T-helper 2 cell treated with Interferon-gamma antibody and Interleukin-4, amounts not matched to agents 5 μg/mL and 100 μg/mL, for 36 hours (primary cell): ENCODE data around the gene GPSM1.

Experiments
- DNase-seq: peaks from one replicate; pipeline ENCODE4 v3.0.0; 2021; ENCODE audit warnings: low spot score
- H3K27ac Mint-ChIP-seq: one replicate; pipeline ENCODE4 v1.8.0; 2021; ENCODE audit warnings: mild to moderate bottlenecking, mixed read lengths
- H3K27me3 Mint-ChIP-seq: one replicate; pipeline ENCODE4 v1.8.0; 2021; ENCODE audit warnings: low read depth, mixed read lengths
- H3K36me3 Mint-ChIP-seq: one replicate; pipeline ENCODE4 v1.8.0; 2021; ENCODE audit warnings: low read depth, mixed read lengths
- H3K4me1 Mint-ChIP-seq: one replicate; pipeline ENCODE4 v1.8.0; 2021; ENCODE audit warnings: low read depth, mixed read lengths
- H3K4me3 Mint-ChIP-seq: one replicate; pipeline ENCODE4 v1.8.0; 2022; ENCODE audit warnings: mild to moderate bottlenecking, moderate library complexity, mixed read lengths
- H3K9me3 Mint-ChIP-seq: one replicate; pipeline ENCODE4 v1.8.0; 2021; ENCODE audit warnings: mixed read lengths

GPSM1 gene

GRCh38 chr9:136323371-136323789 lies 4.0 kb upstream of the GPSM1 start:
- Mint-ChIP-seq H3K27me3 (no peaks in the 10 kb centered on the region), H3K4me1 (no peaks in the 10 kb centered on the region), H3K27ac (no peak overlapping the region), H3K4me3 (no peak overlapping the region), H3K36me3 (no peaks in the 10 kb centered on the region), H3K9me3 (no peaks in the 10 kb centered on the region)
- no peak for DNase-seq

- Mint-ChIP-seq H3K27me3 (no peaks in the 10 kb centered on the region), H3K4me3 (no peak overlapping the region), H3K36me3 (no peaks in the 10 kb centered on the region), H3K4me1 (peaks cover 3% of the 10 kb centered on the region), H3K9me3 (no peaks in the 10 kb centered on the region), H3K27ac (no peak overlapping the region)
- DNase-seq, result no peak
These were observed 2.6 kb upstream of the GPSM1 start for GRCh38 chr9:136324501-136325300.

GRCh38 chr9:136325358-136325757 lies 2.0 kb upstream of the GPSM1 start:
- Mint-ChIP-seq H3K27ac (no peak overlapping the region), H3K4me3 (no peak overlapping the region), H3K9me3 (no peaks in the 10 kb centered on the region), H3K36me3 (no peaks in the 10 kb centered on the region), H3K4me1 (peaks cover 3% of the 10 kb centered on the region), H3K27me3 (no peaks in the 10 kb centered on the region)
- no peak for DNase-seq

- no peaks in the 10 kb centered on the region for H3K9me3 Mint-ChIP-seq
- no peak for DNase-seq
- no peak overlapping the region for H3K27ac Mint-ChIP-seq
- no peak overlapping the region for H3K4me3 Mint-ChIP-seq
- H3K4me1 Mint-ChIP-seq, result peaks cover 3% of the 10 kb centered on the region
- H3K36me3 Mint-ChIP-seq, result no peaks in the 10 kb centered on the region
- no peaks in the 10 kb centered on the region for H3K27me3 Mint-ChIP-seq
These were observed 1.1 kb upstream of the GPSM1 start for GRCh38 chr9:136326061-136326760.

GRCh38 chr9:136326761-136327303 lies 507 bp upstream of the GPSM1 start:
- H3K4me1 Mint-ChIP-seq, result peaks cover 3% of the 10 kb centered on the region
- H3K9me3 Mint-ChIP-seq, result no peaks in the 10 kb centered on the region
- no peak overlapping the region for H3K27ac Mint-ChIP-seq
- H3K27me3 Mint-ChIP-seq, result no peaks in the 10 kb centered on the region
- DNase-seq, result no peak
- H3K4me3 Mint-ChIP-seq, result peak overlapping the region; percentile 68
- no peaks in the 10 kb centered on the region for H3K36me3 Mint-ChIP-seq

- Mint-ChIP-seq H3K9me3 (no peaks in the 10 kb centered on the region), H3K27ac (no peak overlapping the region), H3K27me3 (no peaks in the 10 kb centered on the region), H3K36me3 (no peaks in the 10 kb centered on the region), H3K4me3 (peak overlapping the region; percentile 24), H3K4me1 (peaks cover 3% of the 10 kb centered on the region)
- no peak for DNase-seq
These were observed 777 bp downstream of the GPSM1 start for GRCh38 chr9:136328011-136328621.

- DNase-seq, result no peak
- no peak overlapping the region for H3K27ac Mint-ChIP-seq
- H3K4me1 Mint-ChIP-seq, result peaks cover 3% of the 10 kb centered on the region
- peak overlapping the region; percentile 52 for H3K4me3 Mint-ChIP-seq
- no peaks in the 10 kb centered on the region for H3K9me3 Mint-ChIP-seq
- H3K36me3 Mint-ChIP-seq, result no peaks in the 10 kb centered on the region
- no peaks in the 10 kb centered on the region for H3K27me3 Mint-ChIP-seq
These were observed 1.3 kb downstream of the GPSM1 start for GRCh38 chr9:136328622-136329041.

GRCh38 chr9:136329211-136329627 lies 1.9 kb downstream of the GPSM1 start:
- Mint-ChIP-seq H3K9me3 (no peaks in the 10 kb centered on the region), H3K36me3 (no peaks in the 10 kb centered on the region), H3K4me3 (no peak overlapping the region), H3K27ac (no peak overlapping the region), H3K4me1 (peaks cover 3% of the 10 kb centered on the region), H3K27me3 (no peaks in the 10 kb centered on the region)
- no peak for DNase-seq

- DNase-seq, result no peak
- no peak overlapping the region for H3K27ac Mint-ChIP-seq
- no peaks in the 10 kb centered on the region for H3K36me3 Mint-ChIP-seq
- no peaks in the 10 kb centered on the region for H3K9me3 Mint-ChIP-seq
- peaks cover 3% of the 10 kb centered on the region for H3K4me1 Mint-ChIP-seq
- H3K27me3 Mint-ChIP-seq, result no peaks in the 10 kb centered on the region
- H3K4me3 Mint-ChIP-seq, result no peak overlapping the region
These were observed 2.5 kb downstream of the GPSM1 start for GRCh38 chr9:136329636-136330405.

- DNase-seq, result no peak
- Mint-ChIP-seq H3K36me3 (no peaks in the 10 kb centered on the region), H3K4me3 (no peak overlapping the region), H3K27me3 (no peaks in the 10 kb centered on the region), H3K27ac (no peak overlapping the region), H3K9me3 (no peaks in the 10 kb centered on the region), H3K4me1 (peaks cover 3% of the 10 kb centered on the region)
These were observed 3.2 kb downstream of the GPSM1 start for GRCh38 chr9:136330406-136330990.

- H3K27ac Mint-ChIP-seq, result no peak overlapping the region
- no peak for DNase-seq
- H3K4me1 Mint-ChIP-seq, result peaks cover 3% of the 10 kb centered on the region
- no peaks in the 10 kb centered on the region for H3K36me3 Mint-ChIP-seq
- no peak overlapping the region for H3K4me3 Mint-ChIP-seq
- H3K27me3 Mint-ChIP-seq, result no peaks in the 10 kb centered on the region
- H3K9me3 Mint-ChIP-seq, result no peaks in the 10 kb centered on the region
These were observed 3.7 kb downstream of the GPSM1 start for GRCh38 chr9:136331030-136331429.

- no peak overlapping the region for H3K4me3 Mint-ChIP-seq
- no peak for DNase-seq
- H3K27ac Mint-ChIP-seq, result no peak overlapping the region
- peaks cover 3% of the 10 kb centered on the region for H3K4me1 Mint-ChIP-seq
- H3K36me3 Mint-ChIP-seq, result no peaks in the 10 kb centered on the region
- no peaks in the 10 kb centered on the region for H3K9me3 Mint-ChIP-seq
- H3K27me3 Mint-ChIP-seq, result no peaks in the 10 kb centered on the region
These were observed 4.5 kb downstream of the GPSM1 start for GRCh38 chr9:136331556-136332481.
